Adrenal gland (tissue), 5 donors: ENCODE measurements around the gene ACAD9.

Experiments
- CTCF ChIP-seq, 6 experiments: fragments of 450-650 bp in 4 of 6; fragments of 200-600 bp in 2 of 6; sonication (generic) in 1 of 6; IDR thresholded peaks; 1 replicate in 5 of 6; 2 replicates in 1 of 6; pipeline versions ENCODE4 v1.5.1 to v1.8.0; 2016 to 2021; ENCODE audit warnings: antibody characterized with exemption in 6 of 6, mild to moderate bottlenecking in 2 of 6, moderate library complexity in 1 of 6
- POLR2A ChIP-seq, 2 donors: fragments of 450-650 bp; IDR thresholded peaks; one replicate each; pipeline ENCODE4 v1.6.1; 2017; ENCODE audit warnings: antibody characterized with exemption in 2 of 2, mild to moderate bottlenecking in 2 of 2, moderate library complexity in 1 of 2
- donor health status: DM: no; HTN: no; CAD: no.

- no peak for TF ChIP-seq CTCF (IDR thresholded peaks at IDR 0.05)
- TF ChIP-seq POLR2A (IDR thresholded peaks at IDR 0.05): no peak
Measured at GRCh38 chr3:128872282-128872681, 7.1 kb upstream of the ACAD9 start.
